ENCODE data around the gene PICK1. TPM values are rescaled to one million over a fixed set of nuclear protein-coding genes. Genes with fewer than 3 reads are reported as not detected.
A peak's percentile ranks its signal among the peaks of the same experiment; 100 is the strongest.

PICK1 gene
- total and polyA plus RNA-seq, 2 of the 13 experiments (the other 11 are each of a cell fraction or from before 2014, with no cell fraction given), result 19.3 to 25.3 TPM

GRCh38 chr22:38012604-38013072, 44.6 kb upstream of the PICK1 start:
- WGBS (ENCODE audit: low lambda C conversion rate), result 3% methylated on average over 7 of the region's 7 CpGs
- in situ Hi-C loops (cut with HindIII; ENCODE audit: extremely low pct_ligation_motif_present, low pct_unique_long_range_greater_than_20kb) (no loop called here), intact Hi-C loops (cut with micrococcal nuclease; ENCODE audit: unreplicated experiment) (no loop called here)
- FAIRE-seq (peak; percentile 47), DNase-seq (ENCODE audit: low spot score) (peak; percentile 86), ATAC-seq (0 out of 3 replicates have a peak, but pooled peaks have one; percentile 27)
- peak overlapping the region; percentile 41 for H3K9ac ChIP-seq (ENCODE audit: insufficient read depth, low read depth, low read length)
- no TSS peak for BruUV-seq (replicated peaks)
- no peaks in the 10 kb centered on the region for H3K36me3 ChIP-seq (replicated peaks in 1 of 2; ENCODE audit: control insufficient read depth in 1 of 2, insufficient read depth in 2 of 2, low read length in 2 of 2)
- ChIA-PET CTCF (ENCODE audit: low intra/inter-chr PET ratio, low total read pairs) (no interaction called here), POLR2A (no interaction called here)
- H2AFZ ChIP-seq (ENCODE audit: low read length), result peak overlapping the region; percentile 70
- peaks cover 83% of the 10 kb centered on the region for H3K4me1 ChIP-seq (ENCODE audit: insufficient read depth, low read length)
- H3K9me3 ChIP-seq (ENCODE audit: low read length), result no peaks in the 10 kb centered on the region; the same call in 1 of the 2 replicates
- H3K4me3 ChIP-seq (replicated peaks in 1 of 3; ENCODE audit: insufficient read depth in 1 of 3, low read depth in 2 of 3, low read length in 3 of 3), result peak overlapping the region in 2 of 3 experiments; percentile 22 to 46; a peak in 1 of 6 replicates
- peak overlapping the region; percentile 74 for H3K4me2 ChIP-seq (ENCODE audit: low read depth, low read length)
- no peaks in the 10 kb centered on the region for H3K27me3 ChIP-seq (ENCODE audit: control insufficient read depth in 1 of 2, insufficient read depth in 2 of 2, low read length in 2 of 2)
- no peaks in the 10 kb centered on the region for H4K20me1 ChIP-seq (ENCODE audit: insufficient read depth, low read length)
- H3K79me2 ChIP-seq (ENCODE audit: insufficient read depth, low read length), result no peaks in the 10 kb centered on the region
- H3K27ac ChIP-seq (ENCODE audit: extremely low read length, insufficient read depth, low read length), result peak overlapping the region; percentile 74
- TF ChIP-seq NFE2L1 (CRISPR knock-in tag; IDR thresholded peaks at IDR 0.05; ENCODE audit: borderline replicate concordance) (no peak), ESRRA (CRISPR knock-in tag; IDR thresholded peaks at IDR 0.05; ENCODE audit: low read depth) (peak; percentile 76; the same call in 1 of the 2 replicates), ZNF362 (CRISPR knock-in tag; IDR thresholded peaks at IDR 0.05; ENCODE audit: borderline replicate concordance) (peak; percentile 95), NFYC (CRISPR knock-in tag; IDR thresholded peaks at IDR 0.05) (no peak), POLR2G (IDR thresholded peaks at IDR 0.05; ENCODE audit: low read depth, low read length) (no peak), RXRB (CRISPR knock-in tag; IDR thresholded peaks at IDR 0.05; ENCODE audit: borderline replicate concordance) (peak; percentile 69; the same call in 1 of the 2 replicates), ETS1 (CRISPR knock-in tag; IDR thresholded peaks at IDR 0.05) (no peak), GFI1 (CRISPR knock-in tag; IDR thresholded peaks at IDR 0.05; ENCODE audit: borderline replicate concordance) (0 out of 2 replicates have a peak, but pooled peaks have one; percentile 23), KLF9 (CRISPR knock-in tag; IDR thresholded peaks at IDR 0.05; ENCODE audit: low read depth) (0 out of 2 replicates have a peak, but pooled peaks have one; percentile 52), ISL2 (CRISPR knock-in tag; IDR thresholded peaks at IDR 0.05) (0 out of 2 replicates have a peak, but pooled peaks have one; percentile 37), CREB1 (IDR thresholded peaks at IDR 0.05) (peak; percentile 69), CREB1 (CRISPR knock-in tag; IDR thresholded peaks at IDR 0.05) (peak; percentile 36; the same call in 1 of the 2 replicates), THAP11 (CRISPR knock-in tag; IDR thresholded peaks at IDR 0.05) (peak; percentile 11; the same call in 1 of the 2 replicates), PAXIP1 (CRISPR knock-in tag; conservative IDR thresholded peaks at IDR 0.05) (peak; percentile 91), ZNF710 (CRISPR knock-in tag; IDR thresholded peaks at IDR 0.05; ENCODE audit: borderline replicate concordance) (peak; percentile 38; the same call in 1 of the 2 replicates), NCOA2 (CRISPR knock-in tag; IDR thresholded peaks at IDR 0.05) (peak; percentile 64; the same call in 1 of the 2 replicates), NR2F6 (IDR thresholded peaks at IDR 0.05) (peak; percentile 50; the same call in 1 of the 2 replicates), NR2F6 (CRISPR knock-in tag; IDR thresholded peaks at IDR 0.05) (peak; percentile 81)

Data from HepG2 (cell line).